ENCODE data around the gene RBM47. TPM values are rescaled to one million over a fixed set of nuclear protein-coding genes. Genes with fewer than 3 reads are reported as not detected.

The RBM47 gene
- total RNA-seq, 1 donor from 2014 or later, result not detected

- DNase-seq (ENCODE audit: low read depth in 2 of 2), result no peak
Measured at GRCh38 chr4:40626183-40626990, 3.3 kb downstream of the RBM47 start.

- no peak for DNase-seq (ENCODE audit: low read depth in 2 of 2)
Measured at GRCh38 chr4:40623707-40624106, 6.0 kb downstream of the RBM47 start.

GRCh38 chr4:40622913-40623312, 6.8 kb downstream of the RBM47 start:
- no peak for DNase-seq (ENCODE audit: low read depth in 2 of 2)

- peak; percentile 7 to 36 for DNase-seq (ENCODE audit: low read depth in 2 of 2)
Measured at GRCh38 chr4:40621592-40622512, 7.8 kb downstream of the RBM47 start.

GRCh38 chr4:40621229-40621591, 8.5 kb downstream of the RBM47 start:
- no peak for DNase-seq (ENCODE audit: low read depth in 2 of 2)

GRCh38 chr4:40619600-40619999, 10.1 kb downstream of the RBM47 start:
- DNase-seq (ENCODE audit: low read depth in 2 of 2), result no peak

GRCh38 chr4:40617872-40618271, 11.8 kb downstream of the RBM47 start:
- DNase-seq (ENCODE audit: low read depth in 2 of 2), result no peak

GRCh38 chr4:40614031-40614430, 15.6 kb downstream of the RBM47 start:
- DNase-seq (ENCODE audit: low read depth in 2 of 2), result no peak

GRCh38 chr4:40613456-40613855, 16.2 kb downstream of the RBM47 start:
- DNase-seq (ENCODE audit: low read depth in 2 of 2), result no peak

GRCh38 chr4:40612831-40613230, 16.8 kb downstream of the RBM47 start:
- DNase-seq (ENCODE audit: low read depth in 2 of 2), result no peak

GRCh38 chr4:40612283-40612682, 17.4 kb downstream of the RBM47 start:
- DNase-seq (ENCODE audit: low read depth in 2 of 2), result no peak

GRCh38 chr4:40608628-40609027, 21.0 kb downstream of the RBM47 start:
- no peak for DNase-seq (ENCODE audit: low read depth in 2 of 2)

- no peak for DNase-seq (ENCODE audit: low read depth in 2 of 2)
Measured at GRCh38 chr4:40607221-40607620, 22.4 kb downstream of the RBM47 start.

GRCh38 chr4:40606239-40606767, 23.4 kb downstream of the RBM47 start:
- DNase-seq (ENCODE audit: low read depth in 2 of 2), result no peak

- no peak for DNase-seq (ENCODE audit: low read depth in 2 of 2)
Measured at GRCh38 chr4:40603281-40603680, 26.4 kb downstream of the RBM47 start.

- no peak for DNase-seq (ENCODE audit: low read depth in 2 of 2)
Measured at GRCh38 chr4:40601641-40602040, 28.0 kb downstream of the RBM47 start.

- no peak for DNase-seq (ENCODE audit: low read depth in 2 of 2)
Measured at GRCh38 chr4:40600850-40601249, 28.8 kb downstream of the RBM47 start.

- DNase-seq (ENCODE audit: low read depth in 2 of 2), result no peak
Measured at GRCh38 chr4:40599431-40599830, 30.2 kb downstream of the RBM47 start.

GRCh38 chr4:40596522-40596921, 33.1 kb downstream of the RBM47 start:
- no peak for DNase-seq (ENCODE audit: low read depth in 2 of 2)

- no peak for DNase-seq (ENCODE audit: low read depth in 2 of 2)
Measured at GRCh38 chr4:40595981-40596380, 33.7 kb downstream of the RBM47 start.

- DNase-seq (ENCODE audit: low read depth in 2 of 2), result no peak
Measured at GRCh38 chr4:40594261-40595178, 35.1 kb downstream of the RBM47 start.

All from lung microvascular endothelial cell (primary cell).